Endothelial cell of umbilical vein (primary cell): ENCODE data around the gene OR4D1. TPM values are rescaled to one million over a fixed set of nuclear protein-coding genes. Genes with fewer than 3 reads are reported as not detected.
"Not testable (repeated sequence)": the region's sequence is repeated elsewhere in the genome, so short reads cannot be mapped to it uniquely, and the experiment has no call there.

Experiments used
- BruUV-seq: library from RNA; stranded (reverse); fragments of 400-500 nt; replicated peaks from 2 replicates; lab custom pipeline; 2021; lab: Mats Ljungman, UMichigan
- CTCF ChIA-PET: fragments of 300-600, 350-600 bp; sonication (Branson Sonifier 250); formaldehyde crosslinking; loops from one replicate; lab custom pipeline; 2021; ENCODE audit warnings: antibody characterized with exemption, inconsistent platforms; lab: Charles Lee
- POLR2A ChIA-PET: fragments of 300-600, 350-600 bp; sonication (Branson Sonifier 250); formaldehyde crosslinking; loops from one replicate; lab custom pipeline; 2021; ENCODE audit warnings: antibody characterized with exemption, inconsistent platforms; lab: Charles Lee
- DNase-seq: peaks from one replicate; pipeline ENCODE4 v3.0.0-alpha.2; 2011; ENCODE audit warnings: low read depth, low spot score
- FAIRE-seq: peaks from 2 replicates; lab custom pipeline; 2011; peaks lifted over from hg19 to GRCh38; lab: Jason Lieb, UNC
- H2AFZ ChIP-seq: 2 replicates; pipeline ENCODE4 v1.6.0; 2012; ENCODE audit warnings: low read depth, low read length, control low read depth, inconsistent platforms
- H3K27ac ChIP-seq: 2 replicates; pipeline ENCODE4 v1.5.1; 2011; ENCODE audit warnings: low read depth, mild to moderate bottlenecking, control low read depth, low read length, moderate library complexity; ENCODE audit not compliant: insufficient read depth
- H3K27me3 ChIP-seq, 2 experiments: 2 replicates each; pipeline versions ENCODE4 v1.6.0 to v1.6.1; 2011; ENCODE audit warnings: low read length in 2 of 2, mixed read lengths in 1 of 2; ENCODE audit not compliant: control insufficient read depth in 2 of 2, insufficient read depth in 2 of 2
- H3K36me3 ChIP-seq, 2 experiments: 2 replicates in 1 of 2; 3 replicates in 1 of 2; pipeline ENCODE4 v1.5.1; 2011; ENCODE audit warnings: low read length in 2 of 2, mild to moderate bottlenecking in 1 of 2, moderate library complexity in 1 of 2; ENCODE audit not compliant: control insufficient read depth in 2 of 2, insufficient read depth in 2 of 2; ENCODE audit errors: extremely low read depth in 1 of 2
- H3K4me1 ChIP-seq: 3 replicates; pipeline ENCODE4 v1.5.1; 2011; ENCODE audit warnings: mild to moderate bottlenecking, low read length; ENCODE audit not compliant: control insufficient read depth, insufficient read depth; ENCODE audit errors: extremely low read depth
- H3K4me2 ChIP-seq: 2 replicates; pipeline ENCODE4 v1.6.1; 2011; ENCODE audit warnings: low read length, control low read depth, mixed read lengths; ENCODE audit not compliant: insufficient read depth
- H3K4me3 ChIP-seq, 3 experiments: fragments of 200-600 bp in 1 of 3; sonication (generic), shearing (Covaris generic) in 1 of 3; replicated peaks in 1 of 3; 2 replicates each; pipeline ENCODE4 v1.5.1; 2011 to 2016; ENCODE audit warnings: control low read depth in 3 of 3, low read length in 3 of 3, mild to moderate bottlenecking in 2 of 3, inconsistent platforms in 1 of 3, low read depth in 1 of 3, moderate library complexity in 1 of 3; ENCODE audit not compliant: insufficient read depth in 1 of 3
- H3K79me2 ChIP-seq: 2 replicates; pipeline ENCODE4 v1.6.0; 2012; ENCODE audit warnings: low read length, inconsistent platforms; ENCODE audit not compliant: control insufficient read depth, insufficient read depth
- H3K9ac ChIP-seq: replicated peaks from 2 replicates; pipeline ENCODE3; 2011; ENCODE audit warnings: low read length, control low read depth; ENCODE audit not compliant: insufficient read depth; ENCODE audit errors: extremely low read depth
- H3K9me1 ChIP-seq: replicated peaks from 3 replicates; pipeline ENCODE4 v1.6.0; 2011; ENCODE audit warnings: mild to moderate bottlenecking, low read length; ENCODE audit not compliant: control insufficient read depth, insufficient read depth; ENCODE audit errors: extremely low read depth
- H3K9me3 ChIP-seq: replicated peaks from 2 replicates; pipeline ENCODE4 v1.5.1; 2012; ENCODE audit warnings: low read length, inconsistent platforms; ENCODE audit not compliant: control insufficient read depth, insufficient read depth
- H4K20me1 ChIP-seq: replicated peaks from 2 replicates; pipeline ENCODE3; 2011; ENCODE audit warnings: mild to moderate bottlenecking, low read length; ENCODE audit not compliant: control insufficient read depth, insufficient read depth; ENCODE audit errors: extremely low read depth
- GATA2 ChIP-seq: IDR thresholded peaks from 2 replicates; pipeline ENCODE4 v1.7.0; 2011; ENCODE audit warnings: low read depth, mild to moderate bottlenecking, moderate library complexity, mixed read lengths, low read length; ENCODE audit not compliant: insufficient read length, insufficient read depth
- JUN ChIP-seq: IDR thresholded peaks from 2 replicates; pipeline ENCODE4 v1.6.1; 2011; ENCODE audit warnings: borderline replicate concordance, low read depth; ENCODE audit not compliant: insufficient read length, insufficient read depth
- MYC ChIP-seq: IDR thresholded peaks from one replicate; pipeline ENCODE4 v1.6.1; 2011; ENCODE audit warnings: mild to moderate bottlenecking, low read depth, low read length
- dilution Hi-C: fragments of 300-500 bp; cut with MboI; formaldehyde crosslinking; loops from one replicate; pipeline ENCODE4 v1.15.0; 2019; ENCODE audit warnings: low sequenced_read_pairs; ENCODE audit not compliant: extremely low pct_ligation_motif_present
- intact Hi-C: fragments of 100-400 bp; cut with micrococcal nuclease; formaldehyde crosslinking; loops from one replicate; pipeline ENCODE4 v1.10.0; 2022
- polyA plus RNA-seq, 4 experiments: library from polyadenylated mRNA; depleted of rRNA in 3 of 4; stranded (reverse) in 3 of 4; unstranded in 1 of 4; fragments of >200 nt; gene quantifications; 2 replicates each; pipeline versions ENCODE4 v1.2.1 to v1.2.3, GENCODE V29; 2011 to 2012; ENCODE audit warnings: missing spikeins in 1 of 4
- total RNA-seq: library from RNA; stranded (reverse); gene quantifications from 2 replicates; pipeline ENCODE4 v1.2.3, GENCODE V29; 2021
- TF ChIP-seq, protein P1 (sequence below): IDR thresholded peaks from 2 replicates; pipeline ENCODE4 v1.6.1; 2011; ENCODE audit not compliant: insufficient read depth, insufficient read length

The OR4D1 gene
- total and polyA plus RNA-seq, 2 donors (not counting 3 experiments of a cell fraction or from before 2014, with no cell fraction given): not detected

DNA sequence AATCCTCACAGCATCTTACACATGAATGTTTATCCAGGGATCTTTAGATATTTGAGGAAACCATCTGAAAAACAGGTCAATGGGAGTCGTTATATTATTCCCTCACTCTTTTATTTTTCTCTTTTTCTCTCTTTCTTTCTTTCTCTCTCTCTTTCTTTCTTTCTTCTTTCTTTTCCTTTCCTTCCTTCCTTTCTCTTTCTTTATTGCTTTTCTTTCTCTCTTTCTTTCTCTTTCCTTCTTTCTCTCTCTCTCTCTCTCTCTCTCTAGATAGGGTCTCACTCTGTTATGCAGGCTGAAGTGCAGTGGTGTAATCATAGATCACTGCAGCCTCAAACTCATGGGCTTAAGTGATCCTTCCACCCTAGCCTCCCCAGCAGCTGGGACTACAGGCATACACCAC, 20.3 kb upstream of the OR4D1 start:
- DNase-seq (no peak), FAIRE-seq (no peak)
- dilution Hi-C loops (no loop called here), intact Hi-C loops (no loop called here)
- peaks cover 6 to 7% of the 10 kb centered on the region in 2 experiments for H3K27me3 ChIP-seq
- no peaks in the 10 kb centered on the region for H3K4me1 ChIP-seq
- H3K9me1 ChIP-seq: no peaks in the 10 kb centered on the region
- no peak overlapping the region for H2AFZ ChIP-seq
- no peaks in the 10 kb centered on the region for H4K20me1 ChIP-seq
- no peak overlapping the region for H3K27ac ChIP-seq
- ChIA-PET POLR2A (interaction anchor here (0.6 kb wide), 1 partner anchor 114 kb away, joined by 3 read pairs; no protein-coding TSS in a partner anchor), CTCF (no interaction called here)
- H3K9me3 ChIP-seq: no peaks in the 10 kb centered on the region
- TF ChIP-seq GATA2 (no peak), MYC (no peak), JUN (no peak)
- TF ChIP-seq, protein P1, sequence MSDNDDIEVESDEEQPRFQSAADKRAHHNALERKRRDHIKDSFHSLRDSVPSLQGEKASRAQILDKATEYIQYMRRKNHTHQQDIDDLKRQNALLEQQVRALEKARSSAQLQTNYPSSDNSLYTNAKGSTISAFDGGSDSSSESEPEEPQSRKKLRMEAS: no peak
- H3K4me2 ChIP-seq: no peak overlapping the region
- H3K4me3 ChIP-seq: no peak overlapping the region
- no peak overlapping the region for H3K9ac ChIP-seq
- H3K79me2 ChIP-seq: no peaks in the 10 kb centered on the region
- no TSS peak for BruUV-seq
- H3K36me3 ChIP-seq: no peaks in the 10 kb centered on the region

DNA sequence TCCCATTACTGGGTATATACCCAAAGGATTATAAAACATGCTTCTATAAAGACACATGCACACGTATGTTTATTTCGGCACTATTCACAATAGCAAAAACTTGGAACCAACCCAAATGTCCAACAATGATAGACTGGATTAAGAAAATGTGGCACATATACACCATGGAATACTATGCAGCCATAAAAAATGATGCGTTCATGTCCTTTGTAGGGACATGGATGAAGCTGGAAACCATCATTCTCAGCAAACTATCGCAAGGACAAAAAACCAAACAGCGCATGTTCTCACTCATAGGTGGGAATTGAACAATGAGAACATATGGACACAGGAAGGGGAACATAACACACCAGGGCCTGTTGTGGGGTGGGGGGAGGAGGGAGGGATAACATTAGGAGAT, 15.5 kb upstream of the OR4D1 start:
- H4K20me1 ChIP-seq, CTCF ChIA-PET, H3K9me3 ChIP-seq, DNase-seq, FAIRE-seq, H3K79me2 ChIP-seq, BruUV-seq, H3K4me1 ChIP-seq, H3K4me2 ChIP-seq, H3K4me3 ChIP-seq, dilution Hi-C loops, H2AFZ ChIP-seq, intact Hi-C loops, H3K27ac ChIP-seq, H3K36me3 ChIP-seq, H3K9me1 ChIP-seq, POLR2A ChIA-PET, H3K9ac ChIP-seq: not testable (repeated sequence)
- H3K27me3 ChIP-seq: peaks cover 6 to 11% of the 10 kb centered on the region in 2 experiments
